ENCODE data around the gene CTNNA2.

DNA sequence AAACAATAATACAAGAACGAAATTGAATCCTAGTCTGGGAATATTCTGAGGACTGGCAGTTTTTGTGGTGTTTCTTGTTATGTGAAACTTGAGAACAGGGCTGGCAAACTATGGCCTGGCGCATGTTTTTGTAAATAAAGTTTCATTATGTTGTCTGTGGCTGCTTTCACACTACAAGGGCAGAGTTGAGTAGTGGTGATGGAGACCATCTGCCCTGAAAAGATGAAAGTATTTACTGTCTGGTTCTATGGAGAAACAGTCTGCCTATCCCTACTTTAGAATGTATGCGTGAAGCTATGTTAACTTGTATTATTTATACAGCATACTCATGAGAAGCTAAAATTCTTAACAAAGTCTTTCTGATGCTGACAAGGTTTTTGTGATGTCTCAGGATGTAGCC lies 439.8 kb downstream of the CTNNA2 start:
- TF ChIP-seq, protein P1, sequence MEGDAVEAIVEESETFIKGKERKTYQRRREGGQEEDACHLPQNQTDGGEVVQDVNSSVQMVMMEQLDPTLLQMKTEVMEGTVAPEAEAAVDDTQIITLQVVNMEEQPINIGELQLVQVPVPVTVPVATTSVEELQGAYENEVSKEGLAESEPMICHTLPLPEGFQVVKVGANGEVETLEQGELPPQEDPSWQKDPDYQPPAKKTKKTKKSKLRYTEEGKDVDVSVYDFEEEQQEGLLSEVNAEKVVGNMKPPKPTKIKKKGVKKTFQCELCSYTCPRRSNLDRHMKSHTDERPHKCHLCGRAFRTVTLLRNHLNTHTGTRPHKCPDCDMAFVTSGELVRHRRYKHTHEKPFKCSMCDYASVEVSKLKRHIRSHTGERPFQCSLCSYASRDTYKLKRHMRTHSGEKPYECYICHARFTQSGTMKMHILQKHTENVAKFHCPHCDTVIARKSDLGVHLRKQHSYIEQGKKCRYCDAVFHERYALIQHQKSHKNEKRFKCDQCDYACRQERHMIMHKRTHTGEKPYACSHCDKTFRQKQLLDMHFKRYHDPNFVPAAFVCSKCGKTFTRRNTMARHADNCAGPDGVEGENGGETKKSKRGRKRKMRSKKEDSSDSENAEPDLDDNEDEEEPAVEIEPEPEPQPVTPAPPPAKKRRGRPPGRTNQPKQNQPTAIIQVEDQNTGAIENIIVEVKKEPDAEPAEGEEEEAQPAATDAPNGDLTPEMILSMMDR (IDR thresholded peaks at IDR 0.05) = no peak
- TF ChIP-seq POLR2A (IDR thresholded peaks at IDR 0.05) = no peak
